BLaER1 (cell line): Measurements from ENCODE around the gene RND2.
A peak's percentile ranks its signal among the peaks of the same experiment; 100 is the strongest.

ENCODE experiments used
- H3K27ac ChIP-seq: shearing (Covaris generic); formaldehyde crosslinking; 2 replicates; pipeline ENCODE4 v1.8.1; 2022
- H3K27me3 ChIP-seq: shearing (Covaris generic); formaldehyde crosslinking; 2 replicates; pipeline ENCODE4 v1.8.1; 2022
- H3K36me3 ChIP-seq: shearing (Covaris generic); formaldehyde crosslinking; 2 replicates; pipeline ENCODE4 v1.8.1; 2022
- H3K4me1 ChIP-seq: shearing (Covaris generic); formaldehyde crosslinking; 2 replicates; pipeline ENCODE4 v1.8.1; 2022
- H3K4me2 ChIP-seq: shearing (Covaris generic); formaldehyde crosslinking; 2 replicates; pipeline ENCODE4 v1.8.1; 2022
- H3K4me3 ChIP-seq: shearing (Covaris generic); formaldehyde crosslinking; 2 replicates; pipeline ENCODE4 v1.8.1; 2022
- H3K9ac ChIP-seq: shearing (Covaris generic); formaldehyde crosslinking; 2 replicates; pipeline ENCODE4 v1.8.1; 2022
- H3K9me3 ChIP-seq: shearing (Covaris generic); formaldehyde crosslinking; 2 replicates; pipeline ENCODE4 v1.8.1; 2022
- H4K20me1 ChIP-seq: shearing (Covaris generic); formaldehyde crosslinking; 2 replicates; pipeline ENCODE4 v1.8.1; 2022
- Cebpa-rat ChIP-seq: shearing (Covaris generic); IDR thresholded peaks from 2 replicates; pipeline ENCODE4 v1.8.1; 2022

The RND2 gene

DNA sequence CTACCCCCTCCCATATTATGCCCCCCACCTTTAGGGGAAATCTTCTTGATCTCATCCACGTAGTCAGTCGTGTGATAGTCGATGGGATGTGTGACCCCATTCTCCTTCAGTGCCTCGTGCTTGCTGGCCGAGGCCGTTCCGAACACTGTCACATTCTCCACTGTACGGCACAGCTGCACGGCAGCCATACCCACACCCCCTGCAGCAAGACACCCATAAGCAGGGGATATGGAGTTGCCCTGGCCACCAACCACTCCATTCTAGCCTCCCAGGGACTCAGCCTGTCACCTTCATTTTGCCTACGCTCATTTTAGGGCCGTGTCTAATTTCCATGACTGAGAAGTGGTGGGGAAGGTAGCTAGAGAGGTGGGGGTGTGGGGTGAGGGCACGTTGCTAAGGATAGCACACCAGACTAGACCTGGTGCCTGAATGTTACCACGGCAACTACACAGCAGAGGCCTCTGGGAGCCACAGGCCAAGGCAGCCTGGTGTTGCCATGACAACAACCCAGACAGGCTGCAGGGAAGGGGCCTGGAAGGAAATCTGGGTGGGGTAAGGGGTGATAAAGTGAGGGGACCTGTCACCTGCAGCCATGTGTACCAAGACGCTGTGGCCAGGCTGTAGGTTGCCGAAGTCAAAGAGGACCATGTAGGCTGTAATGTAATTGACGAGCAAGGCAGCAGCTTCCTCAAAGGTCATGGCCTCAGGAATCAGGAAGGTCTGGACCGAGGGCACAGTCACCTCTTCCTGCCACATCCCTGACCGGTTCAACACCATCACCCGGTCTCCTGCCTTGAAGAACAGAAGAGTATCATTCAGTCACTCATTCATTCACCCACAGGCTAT lies 6.8 kb upstream of the RND2 start:
- no peak overlapping the region for H3K9ac ChIP-seq
- no peak overlapping the region for H3K27ac ChIP-seq
- H3K4me1 ChIP-seq = peaks cover 52% of the 10 kb centered on the region
- peaks cover 45% of the 10 kb centered on the region for H3K36me3 ChIP-seq
- TF ChIP-seq Cebpa-rat = no peak
- H3K27me3 ChIP-seq = no peaks in the 10 kb centered on the region
- peak overlapping the region; percentile 49 for H3K4me2 ChIP-seq
- H3K9me3 ChIP-seq = no peaks in the 10 kb centered on the region
- no peak overlapping the region for H3K4me3 ChIP-seq
- peaks cover 44% of the 10 kb centered on the region for H4K20me1 ChIP-seq

- no peak overlapping the region for H3K27ac ChIP-seq
Observed at GRCh38 chr17:43018932-43019331, 6.1 kb upstream of the RND2 start.

GRCh38 chr17:43019418-43019817 lies 5.6 kb upstream of the RND2 start:
- Histone ChIP-seq H3K4me2 (peak overlapping the region; percentile 99), H3K9ac (no peak overlapping the region; the same call in 1 of the 2 replicates), H3K4me3 (no peak overlapping the region), H3K36me3 (peaks cover 33% of the 10 kb centered on the region), H3K27ac (no peak overlapping the region), H4K20me1 (peaks cover 44% of the 10 kb centered on the region), H3K27me3 (no peaks in the 10 kb centered on the region), H3K9me3 (no peaks in the 10 kb centered on the region), H3K4me1 (peaks cover 59% of the 10 kb centered on the region)
- TF ChIP-seq Cebpa-rat = no peak

More at GRCh38 chr17:43018932-43019331, 6.1 kb upstream of the RND2 start:
- H3K4me1 ChIP-seq = peaks cover 56% of the 10 kb centered on the region
- peak overlapping the region; percentile 49 for H3K4me2 ChIP-seq
- H4K20me1 ChIP-seq = peaks cover 44% of the 10 kb centered on the region
- TF ChIP-seq Cebpa-rat = no peak; the same call in 1 of the 2 replicates
- H3K9ac ChIP-seq = no peak overlapping the region
- no peaks in the 10 kb centered on the region for H3K9me3 ChIP-seq
- H3K27me3 ChIP-seq = no peaks in the 10 kb centered on the region
- peaks cover 38% of the 10 kb centered on the region for H3K36me3 ChIP-seq
- no peak overlapping the region for H3K4me3 ChIP-seq

GRCh38 chr17:43020030-43020621 lies 4.9 kb upstream of the RND2 start:
- Histone ChIP-seq H3K27me3 (no peaks in the 10 kb centered on the region), H3K4me3 (no peak overlapping the region; the same call in 1 of the 2 replicates), H3K9me3 (no peaks in the 10 kb centered on the region), H3K36me3 (peaks cover 26% of the 10 kb centered on the region), H3K4me2 (peak overlapping the region; percentile 99), H3K9ac (0 out of 2 replicates have a peak overlapping the region, but pooled peaks have one; percentile 10), H3K27ac (no peak overlapping the region), H4K20me1 (peaks cover 39% of the 10 kb centered on the region), H3K4me1 (peaks cover 56% of the 10 kb centered on the region)
- no peak for TF ChIP-seq Cebpa-rat

DNA sequence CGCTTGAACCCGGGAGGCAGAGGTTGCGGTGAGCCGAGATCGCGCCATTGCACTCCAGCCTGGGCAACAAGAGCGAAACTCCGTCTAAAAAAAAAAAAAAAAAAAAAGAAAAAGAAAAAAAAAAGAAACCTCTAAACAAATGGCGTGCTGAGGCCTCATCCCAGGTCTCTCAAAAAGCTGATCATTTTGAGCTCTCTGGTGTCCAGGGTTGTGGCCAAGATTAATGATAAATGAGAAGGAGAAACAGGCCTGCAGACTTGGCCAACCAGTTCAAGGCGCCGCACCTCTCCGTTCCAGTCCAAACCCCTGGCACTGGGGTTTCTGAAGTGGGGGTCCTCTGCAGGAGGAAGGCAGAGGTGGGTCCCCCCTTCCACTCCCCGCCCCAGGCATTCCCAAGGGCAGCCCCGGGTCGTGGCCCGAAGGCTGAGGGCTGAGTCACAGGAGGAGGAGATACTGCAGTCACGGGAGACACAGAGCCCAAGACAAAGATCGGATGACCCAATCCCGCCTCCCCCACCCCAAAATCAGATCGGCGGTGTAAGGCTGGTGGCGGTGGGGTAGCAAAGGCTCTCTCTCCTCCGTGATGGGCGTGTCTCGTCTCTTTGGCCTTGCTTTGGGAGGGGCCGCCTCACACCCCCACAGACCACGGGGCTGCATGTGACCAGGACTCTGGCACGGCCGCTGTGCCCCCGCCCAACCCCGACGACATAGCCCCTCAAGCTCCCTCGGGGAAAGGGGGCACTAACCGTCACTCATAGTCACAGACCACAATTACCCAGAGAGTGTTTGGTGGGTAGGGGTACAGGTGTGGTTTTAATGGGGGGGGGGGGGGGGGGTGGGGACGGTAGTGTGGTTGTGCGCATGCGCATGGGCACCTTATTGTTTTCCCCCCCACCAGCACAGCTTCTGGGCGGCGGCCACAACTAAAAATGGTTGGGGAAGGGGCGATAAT lies 4.0 kb upstream of the RND2 start:
- Histone ChIP-seq H3K27ac (0 out of 2 replicates have a peak overlapping the region, but pooled peaks have one; percentile 55), H3K4me2 (peak overlapping the region; percentile 99), H4K20me1 (peaks cover 36% of the 10 kb centered on the region), H3K9ac (peak overlapping the region; percentile 79), H3K4me1 (peaks cover 63% of the 10 kb centered on the region), H3K4me3 (peak overlapping the region; percentile 95), H3K27me3 (no peaks in the 10 kb centered on the region), H3K36me3 (peaks cover 17% of the 10 kb centered on the region), H3K9me3 (no peaks in the 10 kb centered on the region)
- no peak for TF ChIP-seq Cebpa-rat

- H3K27ac ChIP-seq = peak within 1 kb of the TSS; percentile 55; the same call in 1 of the 2 replicates
- peak within 1 kb of the TSS; percentile 99 for H3K4me2 ChIP-seq
- TF ChIP-seq Cebpa-rat = no peak
- peaks cover 36% of the 10 kb centered on the region for H4K20me1 ChIP-seq
- peak within 1 kb of the TSS; percentile 95 for H3K4me3 ChIP-seq
- H3K36me3 ChIP-seq = peaks cover 13% of the 10 kb centered on the region; the same call in 1 of the 2 replicates
- H3K27me3 ChIP-seq = no peaks in the 10 kb centered on the region
- no peaks in the 10 kb centered on the region for H3K9me3 ChIP-seq
- H3K4me1 ChIP-seq = peaks cover 72% of the 10 kb centered on the region
- H3K9ac ChIP-seq = peak within 1 kb of the TSS; percentile 79
Observed at GRCh38 chr17:43021741-43022512, 3.1 kb upstream of the RND2 start, which contains the start of gene VAT1. TSS of gene VAT1 (minus strand) at chr17:43022385. CDS start at chr17:43022322, 63 bp downstream.

DNA sequence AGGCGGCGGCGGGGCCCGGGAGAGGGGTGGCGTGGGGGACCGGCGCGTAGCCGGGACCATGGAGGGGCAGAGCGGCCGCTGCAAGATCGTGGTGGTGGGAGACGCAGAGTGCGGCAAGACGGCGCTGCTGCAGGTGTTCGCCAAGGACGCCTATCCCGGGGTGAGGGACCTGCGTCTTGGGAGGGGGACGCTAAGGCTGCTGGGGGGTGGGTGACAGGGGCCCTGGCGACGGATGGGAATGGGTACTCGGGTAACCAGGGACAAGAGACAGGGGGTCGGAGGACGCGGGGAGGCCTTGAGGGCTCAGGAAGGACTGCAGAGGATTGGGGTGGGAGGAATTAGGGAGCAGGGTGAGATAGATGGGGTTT lies 243 bp downstream of the RND2 start:
- Histone ChIP-seq H3K4me2 (peak overlapping the region; percentile 100), H3K4me3 (peak overlapping the region; percentile 70), H3K9ac (no peak overlapping the region), H3K9me3 (no peaks in the 10 kb centered on the region), H3K4me1 (peaks cover 49% of the 10 kb centered on the region), H4K20me1 (peaks cover 8% of the 10 kb centered on the region), H3K27me3 (no peaks in the 10 kb centered on the region), H3K27ac (no peak overlapping the region), H3K36me3 (no peaks in the 10 kb centered on the region)
- no peak for TF ChIP-seq Cebpa-rat

- H3K9ac ChIP-seq = no peak overlapping the region
- H3K4me2 ChIP-seq = peak overlapping the region; percentile 100
- peaks cover 2% of the 10 kb centered on the region; the same call in 1 of the 2 replicates for H4K20me1 ChIP-seq
- TF ChIP-seq Cebpa-rat = no peak
- no peaks in the 10 kb centered on the region for H3K27me3 ChIP-seq
- no peaks in the 10 kb centered on the region for H3K9me3 ChIP-seq
- H3K36me3 ChIP-seq = no peaks in the 10 kb centered on the region
- H3K27ac ChIP-seq = no peak overlapping the region
- H3K4me1 ChIP-seq = peaks cover 42% of the 10 kb centered on the region
- H3K4me3 ChIP-seq = no peak overlapping the region
Observed at GRCh38 chr17:43025766-43026537, 921 bp downstream of the RND2 start.
